Measurements from ENCODE around the gene PNMA8C.
"Not testable (repeated sequence)": the region's sequence is repeated elsewhere in the genome, so short reads cannot be mapped to it uniquely, and the experiment has no call there.

PNMA8C gene

GRCh38 chr19:46411088-46411924 lies 17.4 kb downstream of the PNMA8C start:
- DNase-seq, result no peak

- no peak for DNase-seq
Measured at GRCh38 chr19:46410205-46411087, 18.3 kb downstream of the PNMA8C start.

- DNase-seq, result no peak
Measured at GRCh38 chr19:46409191-46409590, 19.5 kb downstream of the PNMA8C start.

- peak; percentile 53 for DNase-seq
Measured at GRCh38 chr19:46408664-46409039, 20.1 kb downstream of the PNMA8C start.

- no peak for DNase-seq
Measured at GRCh38 chr19:46407856-46408663, 20.7 kb downstream of the PNMA8C start.

GRCh38 chr19:46406976-46407375 lies 21.8 kb downstream of the PNMA8C start:
- no peak for DNase-seq

- DNase-seq, result no peak
Measured at GRCh38 chr19:46404753-46405468, 23.8 kb downstream of the PNMA8C start.

GRCh38 chr19:46404055-46404752 lies 24.5 kb downstream of the PNMA8C start:
- DNase-seq, result peak; percentile 45

- DNase-seq, result no peak
Measured at GRCh38 chr19:46402725-46403124, 26.0 kb downstream of the PNMA8C start.

- DNase-seq, result not testable (repeated sequence)
Measured at GRCh38 chr19:46397801-46398479, 30.8 kb downstream of the PNMA8C start.

- DNase-seq, result no peak
Measured at GRCh38 chr19:46394402-46394797, 34.3 kb downstream of the PNMA8C start.

- DNase-seq, result no peak
Measured at GRCh38 chr19:46393456-46394401, 35.0 kb downstream of the PNMA8C start.

- no peak for DNase-seq
Measured at GRCh38 chr19:46392837-46393236, 35.9 kb downstream of the PNMA8C start.

GRCh38 chr19:46392252-46392801 lies 36.4 kb downstream of the PNMA8C start:
- DNase-seq, result peak; percentile 88

GRCh38 chr19:46391296-46392251 lies 37.2 kb downstream of the PNMA8C start:
- no peak for DNase-seq

- no peak for DNase-seq
Measured at GRCh38 chr19:46390866-46391265, 37.9 kb downstream of the PNMA8C start.

GRCh38 chr19:46390121-46390858 lies 38.4 kb downstream of the PNMA8C start:
- DNase-seq, result no peak

Measured in fibroblast of skin of scalp (primary cell).